Measurements from ENCODE around the gene TPMT.

DNA sequence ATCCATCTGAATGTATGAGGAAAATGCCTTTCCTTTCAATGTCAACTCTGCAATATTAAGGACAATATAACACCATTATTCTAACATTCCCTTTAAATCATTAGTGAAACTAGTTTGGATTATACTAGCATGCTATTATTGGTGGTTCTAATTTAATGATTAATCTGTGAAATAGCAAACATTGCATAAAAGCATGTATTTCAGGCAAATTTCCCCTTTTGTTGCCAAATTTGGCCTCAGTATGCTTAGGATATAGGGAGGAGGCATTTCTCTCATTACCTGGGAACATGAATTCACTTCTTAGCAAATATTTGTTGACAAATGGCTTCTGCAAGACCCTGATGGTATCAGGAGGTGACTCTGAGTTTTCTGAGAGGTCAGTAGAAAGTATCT, 1.6 kb downstream of the TPMT start:
- TF ChIP-seq, protein P1, sequence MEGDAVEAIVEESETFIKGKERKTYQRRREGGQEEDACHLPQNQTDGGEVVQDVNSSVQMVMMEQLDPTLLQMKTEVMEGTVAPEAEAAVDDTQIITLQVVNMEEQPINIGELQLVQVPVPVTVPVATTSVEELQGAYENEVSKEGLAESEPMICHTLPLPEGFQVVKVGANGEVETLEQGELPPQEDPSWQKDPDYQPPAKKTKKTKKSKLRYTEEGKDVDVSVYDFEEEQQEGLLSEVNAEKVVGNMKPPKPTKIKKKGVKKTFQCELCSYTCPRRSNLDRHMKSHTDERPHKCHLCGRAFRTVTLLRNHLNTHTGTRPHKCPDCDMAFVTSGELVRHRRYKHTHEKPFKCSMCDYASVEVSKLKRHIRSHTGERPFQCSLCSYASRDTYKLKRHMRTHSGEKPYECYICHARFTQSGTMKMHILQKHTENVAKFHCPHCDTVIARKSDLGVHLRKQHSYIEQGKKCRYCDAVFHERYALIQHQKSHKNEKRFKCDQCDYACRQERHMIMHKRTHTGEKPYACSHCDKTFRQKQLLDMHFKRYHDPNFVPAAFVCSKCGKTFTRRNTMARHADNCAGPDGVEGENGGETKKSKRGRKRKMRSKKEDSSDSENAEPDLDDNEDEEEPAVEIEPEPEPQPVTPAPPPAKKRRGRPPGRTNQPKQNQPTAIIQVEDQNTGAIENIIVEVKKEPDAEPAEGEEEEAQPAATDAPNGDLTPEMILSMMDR (IDR thresholded peaks at IDR 0.05) = no peak
- no peak for TF ChIP-seq POLR2A (IDR thresholded peaks at IDR 0.05)

Measured in vagina (tissue), 2 donors.